WERI-Rb-1 (cell line): ENCODE results near the gene RIN2.

Experiments
- DNase-seq: peaks from one replicate; pipeline ENCODE4 v3.0.0-alpha.2; 2020
- H3K27ac ChIP-seq: fragments of 250-450 bp; sonication (Bioruptor Pico); 2 replicates; pipeline ENCODE4 v1.5.1; 2020; ENCODE audit warnings: mild to moderate bottlenecking, moderate library complexity
- H3K27me3 ChIP-seq: fragments of 250-450 bp; sonication (Bioruptor Pico); 2 replicates; pipeline ENCODE4 v1.5.1; 2021; ENCODE audit warnings: mild to moderate bottlenecking, low read depth, moderate library complexity; ENCODE audit not compliant: insufficient read depth, severe bottlenecking
- H3K36me3 ChIP-seq: fragments of 250-450 bp; sonication (Bioruptor Pico); 2 replicates; pipeline ENCODE4 v1.5.1; 2020; ENCODE audit warnings: mild to moderate bottlenecking, moderate library complexity
- H3K4me3 ChIP-seq: 2 replicates; pipeline ENCODE4 v1.5.1; 2011; ENCODE audit warnings: low read depth, mild to moderate bottlenecking, control low read depth, low read length
- H3K9me3 ChIP-seq: fragments of 250-450 bp; sonication (Bioruptor Pico); 2 replicates; pipeline ENCODE4 v1.5.1; 2021; ENCODE audit warnings: mild to moderate bottlenecking, moderate library complexity; ENCODE audit not compliant: severe bottlenecking
- TF ChIP-seq, protein P1 (sequence below): IDR thresholded peaks from 2 replicates; pipeline ENCODE4 v1.5.1; 2011; ENCODE audit warnings: low read depth, mild to moderate bottlenecking, control low read depth, inconsistent platforms, low read length

Gene RIN2

DNA sequence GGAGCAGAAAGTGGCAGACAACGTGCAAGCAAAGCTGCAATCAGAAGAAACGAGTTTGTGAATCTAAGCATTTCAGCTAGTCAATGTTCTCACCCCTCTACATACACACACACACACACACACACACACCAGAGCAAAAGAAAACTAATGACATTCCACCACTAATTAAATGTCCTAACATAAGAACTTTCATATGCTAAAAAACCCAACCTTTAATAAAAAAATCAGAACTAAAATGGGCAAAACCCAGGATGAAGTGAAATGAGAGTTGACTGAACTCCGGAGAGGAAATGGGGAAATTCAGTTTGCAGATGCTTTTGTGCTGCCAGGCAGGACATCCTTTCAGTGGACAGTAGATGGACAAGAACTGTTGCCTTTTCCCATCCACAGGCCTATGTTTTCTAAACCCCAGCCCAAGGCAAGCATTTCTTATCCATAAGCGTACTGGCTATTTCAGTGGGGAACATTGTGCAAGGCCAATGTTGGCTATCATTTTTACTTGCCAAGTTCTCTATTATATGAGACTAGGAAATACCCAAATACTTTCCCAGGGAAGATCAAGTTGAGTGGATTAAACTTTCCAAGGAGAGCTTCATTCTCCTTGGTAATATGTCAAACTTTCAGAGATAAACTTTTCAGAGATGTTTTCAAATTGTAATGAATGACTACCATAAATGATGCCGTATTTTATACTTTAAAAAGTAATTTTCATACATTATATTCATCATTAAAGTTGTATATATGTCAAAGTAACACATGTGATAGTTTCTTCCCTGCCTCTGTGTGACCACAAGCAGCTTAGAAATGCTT lies 27.3 kb downstream of the RIN2 start:
- Histone ChIP-seq H3K27ac (no peak overlapping the region), H3K36me3 (no peaks in the 10 kb centered on the region), H3K27me3 (no peaks in the 10 kb centered on the region), H3K9me3 (no peaks in the 10 kb centered on the region), H3K4me3 (no peak overlapping the region)
- no peak for DNase-seq
- TF ChIP-seq, protein P1, sequence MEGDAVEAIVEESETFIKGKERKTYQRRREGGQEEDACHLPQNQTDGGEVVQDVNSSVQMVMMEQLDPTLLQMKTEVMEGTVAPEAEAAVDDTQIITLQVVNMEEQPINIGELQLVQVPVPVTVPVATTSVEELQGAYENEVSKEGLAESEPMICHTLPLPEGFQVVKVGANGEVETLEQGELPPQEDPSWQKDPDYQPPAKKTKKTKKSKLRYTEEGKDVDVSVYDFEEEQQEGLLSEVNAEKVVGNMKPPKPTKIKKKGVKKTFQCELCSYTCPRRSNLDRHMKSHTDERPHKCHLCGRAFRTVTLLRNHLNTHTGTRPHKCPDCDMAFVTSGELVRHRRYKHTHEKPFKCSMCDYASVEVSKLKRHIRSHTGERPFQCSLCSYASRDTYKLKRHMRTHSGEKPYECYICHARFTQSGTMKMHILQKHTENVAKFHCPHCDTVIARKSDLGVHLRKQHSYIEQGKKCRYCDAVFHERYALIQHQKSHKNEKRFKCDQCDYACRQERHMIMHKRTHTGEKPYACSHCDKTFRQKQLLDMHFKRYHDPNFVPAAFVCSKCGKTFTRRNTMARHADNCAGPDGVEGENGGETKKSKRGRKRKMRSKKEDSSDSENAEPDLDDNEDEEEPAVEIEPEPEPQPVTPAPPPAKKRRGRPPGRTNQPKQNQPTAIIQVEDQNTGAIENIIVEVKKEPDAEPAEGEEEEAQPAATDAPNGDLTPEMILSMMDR, result no peak

DNA sequence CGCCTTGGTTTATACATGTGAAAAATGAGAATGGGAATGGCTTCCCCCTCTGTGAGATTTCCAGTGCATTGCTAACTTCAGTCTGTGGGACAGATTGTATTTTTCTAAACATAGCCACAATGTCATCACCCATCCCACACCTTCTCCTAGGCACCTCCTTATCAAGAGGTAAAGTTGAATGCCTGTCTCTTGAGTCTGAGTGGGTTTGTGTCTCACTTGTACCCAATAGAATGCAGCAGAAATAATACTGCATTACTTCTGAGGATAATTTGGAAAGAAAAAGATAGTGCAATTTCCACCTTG lies 27.9 kb downstream of the RIN2 start:
- TF ChIP-seq, protein P1, result no peak
- DNase-seq, result no peak
- no peak overlapping the region for H3K4me3 ChIP-seq
- H3K9me3 ChIP-seq, result no peaks in the 10 kb centered on the region
- no peaks in the 10 kb centered on the region for H3K36me3 ChIP-seq
- no peaks in the 10 kb centered on the region for H3K27me3 ChIP-seq
- no peak overlapping the region for H3K27ac ChIP-seq

DNA sequence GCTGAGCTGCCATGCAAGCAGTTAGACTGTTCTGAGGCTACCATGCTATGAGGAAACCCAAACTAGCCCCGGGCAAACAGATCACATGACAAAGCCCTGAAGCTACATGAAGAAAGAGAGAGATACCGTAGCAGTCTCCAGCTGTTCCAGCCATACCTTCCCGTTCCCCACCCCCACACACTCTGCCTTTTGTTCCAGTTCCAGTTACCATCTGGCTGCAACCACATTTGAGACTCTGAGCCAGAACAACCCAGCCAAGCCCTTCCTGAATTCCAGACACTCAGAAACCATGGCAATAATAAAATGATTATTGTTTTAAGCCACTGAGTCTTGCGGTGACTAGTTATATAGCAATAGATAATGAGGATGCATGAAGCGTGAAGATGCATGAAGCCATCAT lies 28.3 kb downstream of the RIN2 start:
- H3K36me3 ChIP-seq, result no peaks in the 10 kb centered on the region
- TF ChIP-seq, protein P1, result no peak
- no peak overlapping the region for H3K27ac ChIP-seq
- no peaks in the 10 kb centered on the region for H3K9me3 ChIP-seq
- H3K27me3 ChIP-seq, result no peaks in the 10 kb centered on the region
- no peak for DNase-seq
- no peak overlapping the region for H3K4me3 ChIP-seq

DNA sequence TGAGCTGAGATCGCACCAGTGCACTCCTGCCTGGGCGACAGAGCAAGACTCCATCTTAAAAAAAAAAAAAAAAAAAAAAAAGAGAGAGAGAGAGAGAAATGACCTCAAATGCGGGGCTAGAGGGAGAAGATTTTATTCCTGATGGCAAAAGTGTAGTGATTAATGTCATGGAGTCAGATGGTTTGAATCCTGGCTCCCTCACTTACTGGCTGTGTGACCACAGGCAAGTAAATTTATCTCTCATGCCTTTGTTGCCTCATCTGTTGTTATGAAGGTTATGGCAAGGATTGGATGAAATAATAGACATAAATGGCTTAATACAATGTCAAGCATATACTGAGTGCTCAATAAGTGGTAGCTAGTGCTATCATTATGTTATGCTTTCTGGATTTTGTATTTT lies 29.3 kb downstream of the RIN2 start:
- Histone ChIP-seq H3K27ac (no peak overlapping the region), H3K4me3 (no peak overlapping the region), H3K27me3 (no peaks in the 10 kb centered on the region), H3K36me3 (no peaks in the 10 kb centered on the region), H3K9me3 (no peaks in the 10 kb centered on the region)
- no peak for DNase-seq
- TF ChIP-seq, protein P1, result no peak

DNA sequence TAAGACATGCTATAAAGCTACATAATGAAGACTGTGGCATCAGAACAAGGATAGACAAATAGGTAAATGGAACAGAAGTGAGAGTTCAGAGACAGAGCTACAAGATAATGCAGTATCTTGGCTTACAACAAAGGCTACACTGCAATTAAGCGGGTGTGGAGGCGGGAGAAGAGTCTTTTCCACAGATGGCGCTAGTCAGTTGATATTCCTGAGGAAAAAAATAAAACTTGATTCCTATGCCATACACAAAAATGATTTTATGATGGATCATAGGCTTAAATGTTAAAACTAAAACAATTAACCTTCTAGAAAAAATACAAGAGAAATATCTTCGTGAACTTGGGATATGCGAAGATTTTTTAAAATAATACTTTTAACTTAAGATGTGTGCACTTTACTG lies 31.0 kb downstream of the RIN2 start:
- DNase-seq, result no peak
- Histone ChIP-seq H3K27ac (no peak overlapping the region), H3K4me3 (no peak overlapping the region), H3K36me3 (no peaks in the 10 kb centered on the region), H3K27me3 (no peaks in the 10 kb centered on the region), H3K9me3 (no peaks in the 10 kb centered on the region)
- TF ChIP-seq, protein P1, result no peak

DNA sequence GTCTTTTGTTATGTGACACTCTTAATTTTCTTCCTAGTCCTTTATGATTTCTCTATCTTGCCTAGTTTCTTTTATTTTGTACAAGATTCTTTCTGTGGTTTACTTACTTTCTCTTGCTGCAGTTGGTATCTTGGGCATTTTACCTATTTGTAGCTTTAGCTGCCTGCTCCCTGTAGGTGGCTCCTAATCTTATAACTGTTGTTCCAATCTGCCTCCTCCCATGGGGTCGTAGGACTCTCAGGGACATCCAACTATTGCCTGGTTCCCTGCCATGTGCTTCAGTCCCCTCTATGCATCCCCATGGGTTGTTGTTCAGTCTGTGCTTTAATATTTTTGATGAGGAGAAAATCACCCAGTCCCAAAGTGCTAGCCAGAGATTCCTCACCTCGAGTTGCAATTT lies 31.4 kb downstream of the RIN2 start:
- Histone ChIP-seq H3K4me3 (no peak overlapping the region), H3K36me3 (no peaks in the 10 kb centered on the region), H3K9me3 (no peaks in the 10 kb centered on the region), H3K27me3 (no peaks in the 10 kb centered on the region), H3K27ac (no peak overlapping the region)
- TF ChIP-seq, protein P1, result no peak
- no peak for DNase-seq
